ENCODE measurements around the gene ANKRD55.

Gene ANKRD55

DNA sequence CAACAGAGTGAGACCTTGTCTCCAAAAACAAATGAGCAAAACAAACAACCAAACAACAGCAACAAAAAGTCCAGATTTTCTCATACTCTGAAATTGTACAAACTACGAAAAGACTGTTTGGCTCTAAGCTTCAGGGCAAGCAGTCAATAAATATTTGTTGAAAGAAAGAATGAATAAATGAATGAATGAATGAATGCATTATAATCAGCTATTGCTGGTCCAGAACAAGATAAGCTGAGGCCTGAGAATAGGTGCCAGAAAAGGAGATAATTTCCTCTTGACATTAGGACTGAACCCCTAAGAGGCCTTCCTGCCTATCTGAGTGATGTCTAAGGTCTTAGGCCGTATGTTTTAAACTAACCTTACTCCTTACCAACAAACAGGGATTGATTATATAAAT lies 139.2 kb downstream of the ANKRD55 start:
- Histone ChIP-seq H3K9me3 (ENCODE audit: control insufficient read depth, insufficient read depth, low read depth, low read length) (no peaks in the 10 kb centered on the region), H3K4me1 (ENCODE audit: control insufficient read depth, insufficient read depth, low read length) (peaks cover 7% of the 10 kb centered on the region; the same call in 1 of the 2 replicates), H3K27ac (ENCODE audit: extremely low read depth, low read depth, low read length) (no peak overlapping the region), H3K36me3 (ENCODE audit: control insufficient read depth in 2 of 2, insufficient read depth in 1 of 2, low read length in 2 of 2) (no peaks in the 10 kb centered on the region), H3K4me3 (ENCODE audit: low read depth, low read length) (no peak overlapping the region)
- no peak for TF ChIP-seq GLIS2 (tag by site-specific recombination; IDR thresholded peaks at IDR 0.05)
- TF ChIP-seq, protein P1, sequence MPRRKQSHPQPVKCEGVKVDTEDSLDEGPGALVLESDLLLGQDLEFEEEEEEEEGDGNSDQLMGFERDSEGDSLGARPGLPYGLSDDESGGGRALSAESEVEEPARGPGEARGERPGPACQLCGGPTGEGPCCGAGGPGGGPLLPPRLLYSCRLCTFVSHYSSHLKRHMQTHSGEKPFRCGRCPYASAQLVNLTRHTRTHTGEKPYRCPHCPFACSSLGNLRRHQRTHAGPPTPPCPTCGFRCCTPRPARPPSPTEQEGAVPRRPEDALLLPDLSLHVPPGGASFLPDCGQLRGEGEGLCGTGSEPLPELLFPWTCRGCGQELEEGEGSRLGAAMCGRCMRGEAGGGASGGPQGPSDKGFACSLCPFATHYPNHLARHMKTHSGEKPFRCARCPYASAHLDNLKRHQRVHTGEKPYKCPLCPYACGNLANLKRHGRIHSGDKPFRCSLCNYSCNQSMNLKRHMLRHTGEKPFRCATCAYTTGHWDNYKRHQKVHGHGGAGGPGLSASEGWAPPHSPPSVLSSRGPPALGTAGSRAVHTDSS (tag by site-specific recombination; IDR thresholded peaks at IDR 0.05), result no peak
- TF ChIP-seq ZNF776 (tag by site-specific recombination; IDR thresholded peaks at IDR 0.05; ENCODE audit: borderline replicate concordance), result no peak
- TF ChIP-seq, protein P2, sequence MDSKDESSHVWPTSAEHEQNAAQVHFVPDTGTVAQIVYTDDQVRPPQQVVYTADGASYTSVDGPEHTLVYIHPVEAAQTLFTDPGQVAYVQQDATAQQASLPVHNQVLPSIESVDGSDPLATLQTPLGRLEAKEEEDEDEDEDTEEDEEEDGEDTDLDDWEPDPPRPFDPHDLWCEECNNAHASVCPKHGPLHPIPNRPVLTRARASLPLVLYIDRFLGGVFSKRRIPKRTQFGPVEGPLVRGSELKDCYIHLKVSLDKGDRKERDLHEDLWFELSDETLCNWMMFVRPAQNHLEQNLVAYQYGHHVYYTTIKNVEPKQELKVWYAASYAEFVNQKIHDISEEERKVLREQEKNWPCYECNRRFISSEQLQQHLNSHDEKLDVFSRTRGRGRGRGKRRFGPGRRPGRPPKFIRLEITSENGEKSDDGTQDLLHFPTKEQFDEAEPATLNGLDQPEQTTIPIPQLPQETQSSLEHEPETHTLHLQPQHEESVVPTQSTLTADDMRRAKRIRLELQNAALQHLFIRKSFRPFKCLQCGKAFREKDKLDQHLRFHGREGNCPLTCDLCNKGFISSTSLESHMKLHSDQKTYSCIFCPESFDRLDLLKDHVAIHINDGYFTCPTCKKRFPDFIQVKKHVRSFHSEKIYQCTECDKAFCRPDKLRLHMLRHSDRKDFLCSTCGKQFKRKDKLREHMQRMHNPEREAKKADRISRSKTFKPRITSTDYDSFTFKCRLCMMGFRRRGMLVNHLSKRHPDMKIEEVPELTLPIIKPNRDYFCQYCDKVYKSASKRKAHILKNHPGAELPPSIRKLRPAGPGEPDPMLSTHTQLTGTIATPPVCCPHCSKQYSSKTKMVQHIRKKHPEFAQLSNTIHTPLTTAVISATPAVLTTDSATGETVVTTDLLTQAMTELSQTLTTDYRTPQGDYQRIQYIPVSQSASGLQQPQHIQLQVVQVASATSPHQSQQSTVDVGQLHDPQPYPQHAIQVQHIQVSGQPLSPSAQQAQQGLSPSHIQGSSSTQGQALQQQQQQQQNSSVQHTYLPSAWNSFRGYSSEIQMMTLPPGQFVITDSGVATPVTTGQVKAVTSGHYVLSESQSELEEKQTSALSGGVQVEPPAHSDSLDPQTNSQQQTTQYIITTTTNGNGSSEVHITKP (tag by site-specific recombination; IDR thresholded peaks at IDR 0.05), result no peak
- TF ChIP-seq ZNF214 (tag by site-specific recombination; IDR thresholded peaks at IDR 0.05; ENCODE audit: borderline replicate concordance), result no peak
- TF ChIP-seq ZNF792 (tag by site-specific recombination; IDR thresholded peaks at IDR 0.05), result no peak
- no peak for TF ChIP-seq ZNF350 (tag by site-specific recombination; IDR thresholded peaks at IDR 0.05)
- no peak for TF ChIP-seq PRDM1 (tag by site-specific recombination; IDR thresholded peaks at IDR 0.05)
- TF ChIP-seq, protein P3, sequence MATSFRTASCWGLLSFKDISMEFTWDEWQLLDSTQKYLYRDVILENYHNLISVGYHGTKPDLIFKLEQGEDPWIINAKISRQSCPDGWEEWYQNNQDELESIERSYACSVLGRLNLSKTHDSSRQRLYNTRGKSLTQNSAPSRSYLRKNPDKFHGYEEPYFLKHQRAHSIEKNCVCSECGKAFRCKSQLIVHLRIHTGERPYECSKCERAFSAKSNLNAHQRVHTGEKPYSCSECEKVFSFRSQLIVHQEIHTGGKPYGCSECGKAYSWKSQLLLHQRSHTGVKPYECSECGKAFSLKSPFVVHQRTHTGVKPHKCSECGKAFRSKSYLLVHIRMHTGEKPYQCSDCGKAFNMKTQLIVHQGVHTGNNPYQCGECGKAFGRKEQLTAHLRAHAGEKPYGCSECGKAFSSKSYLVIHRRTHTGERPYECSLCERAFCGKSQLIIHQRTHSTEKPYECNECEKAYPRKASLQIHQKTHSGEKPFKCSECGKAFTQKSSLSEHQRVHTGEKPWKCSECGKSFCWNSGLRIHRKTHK (tag by site-specific recombination; IDR thresholded peaks at IDR 0.05), result no peak
- TF ChIP-seq, protein P4, sequence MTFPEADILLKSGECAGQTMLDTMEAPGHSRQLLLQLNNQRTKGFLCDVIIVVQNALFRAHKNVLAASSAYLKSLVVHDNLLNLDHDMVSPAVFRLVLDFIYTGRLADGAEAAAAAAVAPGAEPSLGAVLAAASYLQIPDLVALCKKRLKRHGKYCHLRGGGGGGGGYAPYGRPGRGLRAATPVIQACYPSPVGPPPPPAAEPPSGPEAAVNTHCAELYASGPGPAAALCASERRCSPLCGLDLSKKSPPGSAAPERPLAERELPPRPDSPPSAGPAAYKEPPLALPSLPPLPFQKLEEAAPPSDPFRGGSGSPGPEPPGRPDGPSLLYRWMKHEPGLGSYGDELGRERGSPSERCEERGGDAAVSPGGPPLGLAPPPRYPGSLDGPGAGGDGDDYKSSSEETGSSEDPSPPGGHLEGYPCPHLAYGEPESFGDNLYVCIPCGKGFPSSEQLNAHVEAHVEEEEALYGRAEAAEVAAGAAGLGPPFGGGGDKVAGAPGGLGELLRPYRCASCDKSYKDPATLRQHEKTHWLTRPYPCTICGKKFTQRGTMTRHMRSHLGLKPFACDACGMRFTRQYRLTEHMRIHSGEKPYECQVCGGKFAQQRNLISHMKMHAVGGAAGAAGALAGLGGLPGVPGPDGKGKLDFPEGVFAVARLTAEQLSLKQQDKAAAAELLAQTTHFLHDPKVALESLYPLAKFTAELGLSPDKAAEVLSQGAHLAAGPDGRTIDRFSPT (tag by site-specific recombination; IDR thresholded peaks at IDR 0.05), result no peak
- TF ChIP-seq, protein P5, sequence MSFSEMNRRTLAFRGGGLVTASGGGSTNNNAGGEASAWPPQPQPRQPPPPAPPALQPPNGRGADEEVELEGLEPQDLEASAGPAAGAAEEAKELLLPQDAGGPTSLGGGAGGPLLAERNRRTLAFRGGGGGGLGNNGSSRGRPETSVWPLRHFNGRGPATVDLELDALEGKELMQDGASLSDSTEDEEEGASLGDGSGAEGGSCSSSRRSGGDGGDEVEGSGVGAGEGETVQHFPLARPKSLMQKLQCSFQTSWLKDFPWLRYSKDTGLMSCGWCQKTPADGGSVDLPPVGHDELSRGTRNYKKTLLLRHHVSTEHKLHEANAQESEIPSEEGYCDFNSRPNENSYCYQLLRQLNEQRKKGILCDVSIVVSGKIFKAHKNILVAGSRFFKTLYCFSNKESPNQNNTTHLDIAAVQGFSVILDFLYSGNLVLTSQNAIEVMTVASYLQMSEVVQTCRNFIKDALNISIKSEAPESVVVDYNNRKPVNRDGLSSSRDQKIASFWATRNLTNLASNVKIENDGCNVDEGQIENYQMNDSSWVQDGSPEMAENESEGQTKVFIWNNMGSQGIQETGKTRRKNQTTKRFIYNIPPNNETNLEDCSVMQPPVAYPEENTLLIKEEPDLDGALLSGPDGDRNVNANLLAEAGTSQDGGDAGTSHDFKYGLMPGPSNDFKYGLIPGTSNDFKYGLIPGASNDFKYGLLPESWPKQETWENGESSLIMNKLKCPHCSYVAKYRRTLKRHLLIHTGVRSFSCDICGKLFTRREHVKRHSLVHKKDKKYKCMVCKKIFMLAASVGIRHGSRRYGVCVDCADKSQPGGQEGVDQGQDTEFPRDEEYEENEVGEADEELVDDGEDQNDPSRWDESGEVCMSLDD (tag by site-specific recombination; IDR thresholded peaks at IDR 0.05), result no peak
- no peak for TF ChIP-seq ZNF558 (tag by site-specific recombination; IDR thresholded peaks at IDR 0.05)
- TF ChIP-seq EGR2 (tag by site-specific recombination; IDR thresholded peaks at IDR 0.05; ENCODE audit: low read depth), result no peak
- TF ChIP-seq YY1 (tag by site-specific recombination; IDR thresholded peaks at IDR 0.05), result no peak
- no peak for TF ChIP-seq ZNF155 (tag by site-specific recombination; IDR thresholded peaks at IDR 0.05)
- no peak for TF ChIP-seq ZNF2 (tag by site-specific recombination; IDR thresholded peaks at IDR 0.05)
- POLR2A ChIA-PET, result interaction anchor here (1.8 kb wide), 1 partner anchor 99 kb away, joined by 4 read pairs; the partner anchor contains the start of gene IL6ST
- CTCF ChIA-PET, result interaction anchor here (1.1 to 1.2 kb wide), 2 partner anchors 9 to 107 kb away, joined by 3 read pairs; no protein-coding TSS in a partner anchor

Measured in HEK293 (cell line).